Natural killer cell treated with Interleukin-12 subunit alpha and Interleukin-12 subunit beta and Interleukin-15 and Interleukin-18, amount 100 ng/mL, for 72 hours (primary cell): Measurements from ENCODE around the gene ZNF385C. TPM values are rescaled to one million over a fixed set of nuclear protein-coding genes. Genes with fewer than 3 reads are reported as not detected.
"Not testable (repeated sequence)": the region's sequence is repeated elsewhere in the genome, so short reads cannot be mapped to it uniquely, and the experiment has no call there.

Experiments
- ATAC-seq, 2 donors: fragments of 150-1000 bp; cut with Tn5 transposase in 1 of 2; sonication (Bioruptor Pico), chemical (Tn5 transposase) in 1 of 2; 2 replicates each; pipeline ENCODE4 v1.10.0; 2021
- DNase-seq: peaks from one replicate; pipeline ENCODE4 v3.0.0; 2022; ENCODE audit warnings: low spot score
- H3K27ac Mint-ChIP-seq, 2 donors: 1 replicate in 1 of 2; 2 replicates in 1 of 2; pipeline ENCODE4 v1.8.0; 2022; ENCODE audit warnings: mixed read lengths in 2 of 2, mild to moderate bottlenecking in 1 of 2, moderate library complexity in 1 of 2
- H3K27me3 Mint-ChIP-seq, 2 donors: 1 replicate in 1 of 2; 2 replicates in 1 of 2; pipeline ENCODE4 v1.8.0; 2022; ENCODE audit warnings: mixed read lengths in 2 of 2
- H3K36me3 Mint-ChIP-seq: one replicate; pipeline ENCODE4 v1.8.0; 2022; ENCODE audit warnings: mixed read lengths
- H3K4me1 Mint-ChIP-seq, 2 donors: 1 replicate in 1 of 2; 2 replicates in 1 of 2; pipeline ENCODE4 v1.8.0; 2022; ENCODE audit warnings: low read depth in 2 of 2, mixed read lengths in 2 of 2, mild to moderate bottlenecking in 1 of 2
- H3K4me3 Mint-ChIP-seq: one replicate; pipeline ENCODE4 v1.8.0; 2022; ENCODE audit warnings: mixed read lengths
- H3K9me3 Mint-ChIP-seq: 2 replicates; pipeline ENCODE4 v1.8.0; 2022; ENCODE audit warnings: mixed read lengths
- total RNA-seq, 2 donors: library from RNA; stranded (reverse); gene quantifications; one replicate each; pipeline ENCODE4 v1.2.3, GENCODE V29; 2022

Gene ZNF385C
- total RNA-seq, 2 donors from 2014 or later, result not detected

GRCh38 chr17:42016411-42016831, 81.9 kb downstream of the ZNF385C start:
- ATAC-seq (no peak), DNase-seq (no peak)
- H3K9me3 Mint-ChIP-seq, result no peaks in the 10 kb centered on the region
- peak overlapping the region; percentile 99 for H3K27ac Mint-ChIP-seq
- no peaks in the 10 kb centered on the region for H3K27me3 Mint-ChIP-seq
- peaks cover 7% of the 10 kb centered on the region for H3K36me3 Mint-ChIP-seq
- peaks cover 55 to 65% of the 10 kb centered on the region in 2 donors for H3K4me1 Mint-ChIP-seq
- peak overlapping the region; percentile 98 for H3K4me3 Mint-ChIP-seq

GRCh38 chr17:42013740-42014139, 84.5 kb downstream of the ZNF385C start:
- H3K27me3 Mint-ChIP-seq, H3K9me3 Mint-ChIP-seq, ATAC-seq, DNase-seq, H3K36me3 Mint-ChIP-seq, H3K4me3 Mint-ChIP-seq: not testable (repeated sequence)
- peak overlapping the region in 1 of 2 donors; percentile 25 for H3K27ac Mint-ChIP-seq
- peaks cover 60 to 65% of the 10 kb centered on the region in 2 donors for H3K4me1 Mint-ChIP-seq

GRCh38 chr17:42012363-42012762, 85.9 kb downstream of the ZNF385C start:
- H3K27ac Mint-ChIP-seq, H3K36me3 Mint-ChIP-seq, H3K4me3 Mint-ChIP-seq, DNase-seq, H3K27me3 Mint-ChIP-seq, ATAC-seq, H3K9me3 Mint-ChIP-seq: not testable (repeated sequence)
- peaks cover 50 to 55% of the 10 kb centered on the region in 2 donors for H3K4me1 Mint-ChIP-seq

GRCh38 chr17:42010898-42011516, 87.3 kb downstream of the ZNF385C start:
- H3K9me3 Mint-ChIP-seq, result no peaks in the 10 kb centered on the region
- peaks cover 42 to 50% of the 10 kb centered on the region in 2 donors for H3K4me1 Mint-ChIP-seq
- no peak overlapping the region for H3K4me3 Mint-ChIP-seq
- ATAC-seq (no peak), DNase-seq (no peak)
- H3K27me3 Mint-ChIP-seq, result no peaks in the 10 kb centered on the region
- H3K36me3 Mint-ChIP-seq, result no peaks in the 10 kb centered on the region
- H3K27ac Mint-ChIP-seq, result no peak overlapping the region

GRCh38 chr17:42010266-42010680, 88.0 kb downstream of the ZNF385C start:
- H3K36me3 Mint-ChIP-seq, result not testable (repeated sequence)
- peaks cover 38 to 45% of the 10 kb centered on the region in 2 donors for H3K4me1 Mint-ChIP-seq
- peak overlapping the region; percentile 21 to 41 for H3K27ac Mint-ChIP-seq

GRCh38 chr17:42009170-42009569, 89.1 kb downstream of the ZNF385C start:
- Mint-ChIP-seq H3K27me3 (no peaks in the 10 kb centered on the region), H3K4me3 (no peak overlapping the region), H3K27ac (no peak overlapping the region), H3K36me3 (no peaks in the 10 kb centered on the region), H3K4me1 (peaks cover 38 to 50% of the 10 kb centered on the region in 2 donors), H3K9me3 (no peaks in the 10 kb centered on the region)
- DNase-seq (no peak), ATAC-seq (no peak)

More at GRCh38 chr17:42010266-42010680, 88.0 kb downstream of the ZNF385C start:
- H3K9me3 Mint-ChIP-seq, ATAC-seq, H3K4me3 Mint-ChIP-seq, H3K27me3 Mint-ChIP-seq, DNase-seq: not testable (repeated sequence)

GRCh38 chr17:42005166-42005565, 93.1 kb downstream of the ZNF385C start:
- Mint-ChIP-seq H3K27me3 (no peaks in the 10 kb centered on the region), H3K4me1 (peaks cover 33 to 39% of the 10 kb centered on the region in 2 donors), H3K4me3 (no peak overlapping the region), H3K9me3 (no peaks in the 10 kb centered on the region), H3K27ac (no peak overlapping the region), H3K36me3 (peaks cover 9% of the 10 kb centered on the region)
- DNase-seq (no peak), ATAC-seq (no peak)

- peaks cover 15% of the 10 kb centered on the region for H3K36me3 Mint-ChIP-seq
These were observed 95.4 kb downstream of the ZNF385C start for GRCh38 chr17:42002792-42003301.

GRCh38 chr17:42002175-42002791, 96.0 kb downstream of the ZNF385C start:
- no peak for ATAC-seq
- DNase-seq, result no peak
- peaks cover 15% of the 10 kb centered on the region for H3K36me3 Mint-ChIP-seq
- H3K4me1 Mint-ChIP-seq, result peaks cover 22 to 26% of the 10 kb centered on the region in 2 donors
- H3K4me3 Mint-ChIP-seq, result no peak overlapping the region
- H3K27me3 Mint-ChIP-seq, result no peaks in the 10 kb centered on the region
- no peak overlapping the region for H3K27ac Mint-ChIP-seq
- H3K9me3 Mint-ChIP-seq, result no peaks in the 10 kb centered on the region

More at GRCh38 chr17:42002792-42003301, 95.4 kb downstream of the ZNF385C start:
- Mint-ChIP-seq H3K4me1 (peaks cover 22 to 27% of the 10 kb centered on the region in 2 donors), H3K27ac (no peak overlapping the region), H3K27me3 (no peaks in the 10 kb centered on the region), H3K4me3 (no peak overlapping the region), H3K9me3 (no peaks in the 10 kb centered on the region)
- DNase-seq (no peak), ATAC-seq (no peak)

- Mint-ChIP-seq H3K27me3 (no peaks in the 10 kb centered on the region), H3K27ac (no peak overlapping the region), H3K4me3 (no peak overlapping the region), H3K36me3 (peaks cover 15% of the 10 kb centered on the region), H3K4me1 (peaks cover 22% of the 10 kb centered on the region in 2 donors), H3K9me3 (no peaks in the 10 kb centered on the region)
- no peak for DNase-seq
- ATAC-seq, result no peak
These were observed 96.5 kb downstream of the ZNF385C start for GRCh38 chr17:42001729-42002128.

- Mint-ChIP-seq H3K27ac (no peak overlapping the region), H3K9me3 (no peaks in the 10 kb centered on the region), H3K4me1 (peaks cover 22 to 24% of the 10 kb centered on the region in 2 donors), H3K4me3 (no peak overlapping the region), H3K27me3 (no peaks in the 10 kb centered on the region), H3K36me3 (peaks cover 19% of the 10 kb centered on the region)
- DNase-seq (no peak), ATAC-seq (no peak)
These were observed 97.7 kb downstream of the ZNF385C start for GRCh38 chr17:42000413-42001133.

GRCh38 chr17:41998497-41998896, 99.8 kb downstream of the ZNF385C start:
- Mint-ChIP-seq H3K4me3 (no peak overlapping the region), H3K36me3 (peaks cover 19% of the 10 kb centered on the region), H3K4me1 (peaks cover 11 to 19% of the 10 kb centered on the region in 2 donors), H3K9me3 (no peaks in the 10 kb centered on the region), H3K27ac (no peak overlapping the region), H3K27me3 (no peaks in the 10 kb centered on the region)
- DNase-seq, result no peak
- ATAC-seq, result no peak

- H3K4me1 Mint-ChIP-seq, result peaks cover 0 to 9% of the 10 kb centered on the region in 2 donors
- H3K9me3 Mint-ChIP-seq, result no peaks in the 10 kb centered on the region
- peaks cover 10% of the 10 kb centered on the region for H3K36me3 Mint-ChIP-seq
- H3K27ac Mint-ChIP-seq, result peak overlapping the region in 1 of 2 donors; percentile 45
- no peak overlapping the region for H3K4me3 Mint-ChIP-seq
- no peaks in the 10 kb centered on the region for H3K27me3 Mint-ChIP-seq
- ATAC-seq (no peak), DNase-seq (no peak)
These were observed 101.5 kb downstream of the ZNF385C start for GRCh38 chr17:41996855-41997164.

- ATAC-seq (no peak), DNase-seq (no peak)
- peaks cover 13 to 15% of the 10 kb centered on the region in 2 donors for H3K4me1 Mint-ChIP-seq
- no peak overlapping the region for H3K27ac Mint-ChIP-seq
- no peaks in the 10 kb centered on the region for H3K9me3 Mint-ChIP-seq
- peaks cover 24% of the 10 kb centered on the region for H3K36me3 Mint-ChIP-seq
- H3K27me3 Mint-ChIP-seq, result no peaks in the 10 kb centered on the region
- no peak overlapping the region for H3K4me3 Mint-ChIP-seq
These were observed 105.7 kb downstream of the ZNF385C start for GRCh38 chr17:41992576-41992975.
